ENCODE measurements around the gene HOXA11.

GRCh38 chr7:27219821-27220220, 34.8 kb upstream of the HOXA11 start:
- TF ChIP-seq CTCF (conservative IDR thresholded peaks at IDR 0.05; ENCODE audit: low read depth, low read length), result no peak
- TF ChIP-seq EZH2phosphoT487 (IDR thresholded peaks at IDR 0.05; ENCODE audit: borderline replicate concordance, low read length), result no peak
- TF ChIP-seq EZH2 (IDR thresholded peaks at IDR 0.05; ENCODE audit: low read length, unreplicated experiment), result no peak

Measured in PC-3 (cell line).